Stimulated activated CD8-positive, alpha-beta memory T cell treated with anti-CD3 and anti-CD28 coated beads, Interleukin-4, amount 100 ng/mL, for 1 hour (primary cell): ENCODE results near the gene CHSY1.
"Not testable (repeated sequence)": the region's sequence is repeated elsewhere in the genome, so short reads cannot be mapped to it uniquely, and the experiment has no call there.

Experiments used
- DNase-seq, 2 donors: peaks; one replicate each; pipeline ENCODE4 v3.0.0-alpha.2; 2020; ENCODE audit warnings: low read depth in 2 of 2, low spot score in 1 of 2

The CHSY1 gene, protein sequence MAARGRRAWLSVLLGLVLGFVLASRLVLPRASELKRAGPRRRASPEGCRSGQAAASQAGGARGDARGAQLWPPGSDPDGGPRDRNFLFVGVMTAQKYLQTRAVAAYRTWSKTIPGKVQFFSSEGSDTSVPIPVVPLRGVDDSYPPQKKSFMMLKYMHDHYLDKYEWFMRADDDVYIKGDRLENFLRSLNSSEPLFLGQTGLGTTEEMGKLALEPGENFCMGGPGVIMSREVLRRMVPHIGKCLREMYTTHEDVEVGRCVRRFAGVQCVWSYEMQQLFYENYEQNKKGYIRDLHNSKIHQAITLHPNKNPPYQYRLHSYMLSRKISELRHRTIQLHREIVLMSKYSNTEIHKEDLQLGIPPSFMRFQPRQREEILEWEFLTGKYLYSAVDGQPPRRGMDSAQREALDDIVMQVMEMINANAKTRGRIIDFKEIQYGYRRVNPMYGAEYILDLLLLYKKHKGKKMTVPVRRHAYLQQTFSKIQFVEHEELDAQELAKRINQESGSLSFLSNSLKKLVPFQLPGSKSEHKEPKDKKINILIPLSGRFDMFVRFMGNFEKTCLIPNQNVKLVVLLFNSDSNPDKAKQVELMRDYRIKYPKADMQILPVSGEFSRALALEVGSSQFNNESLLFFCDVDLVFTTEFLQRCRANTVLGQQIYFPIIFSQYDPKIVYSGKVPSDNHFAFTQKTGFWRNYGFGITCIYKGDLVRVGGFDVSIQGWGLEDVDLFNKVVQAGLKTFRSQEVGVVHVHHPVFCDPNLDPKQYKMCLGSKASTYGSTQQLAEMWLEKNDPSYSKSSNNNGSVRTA

DNA sequence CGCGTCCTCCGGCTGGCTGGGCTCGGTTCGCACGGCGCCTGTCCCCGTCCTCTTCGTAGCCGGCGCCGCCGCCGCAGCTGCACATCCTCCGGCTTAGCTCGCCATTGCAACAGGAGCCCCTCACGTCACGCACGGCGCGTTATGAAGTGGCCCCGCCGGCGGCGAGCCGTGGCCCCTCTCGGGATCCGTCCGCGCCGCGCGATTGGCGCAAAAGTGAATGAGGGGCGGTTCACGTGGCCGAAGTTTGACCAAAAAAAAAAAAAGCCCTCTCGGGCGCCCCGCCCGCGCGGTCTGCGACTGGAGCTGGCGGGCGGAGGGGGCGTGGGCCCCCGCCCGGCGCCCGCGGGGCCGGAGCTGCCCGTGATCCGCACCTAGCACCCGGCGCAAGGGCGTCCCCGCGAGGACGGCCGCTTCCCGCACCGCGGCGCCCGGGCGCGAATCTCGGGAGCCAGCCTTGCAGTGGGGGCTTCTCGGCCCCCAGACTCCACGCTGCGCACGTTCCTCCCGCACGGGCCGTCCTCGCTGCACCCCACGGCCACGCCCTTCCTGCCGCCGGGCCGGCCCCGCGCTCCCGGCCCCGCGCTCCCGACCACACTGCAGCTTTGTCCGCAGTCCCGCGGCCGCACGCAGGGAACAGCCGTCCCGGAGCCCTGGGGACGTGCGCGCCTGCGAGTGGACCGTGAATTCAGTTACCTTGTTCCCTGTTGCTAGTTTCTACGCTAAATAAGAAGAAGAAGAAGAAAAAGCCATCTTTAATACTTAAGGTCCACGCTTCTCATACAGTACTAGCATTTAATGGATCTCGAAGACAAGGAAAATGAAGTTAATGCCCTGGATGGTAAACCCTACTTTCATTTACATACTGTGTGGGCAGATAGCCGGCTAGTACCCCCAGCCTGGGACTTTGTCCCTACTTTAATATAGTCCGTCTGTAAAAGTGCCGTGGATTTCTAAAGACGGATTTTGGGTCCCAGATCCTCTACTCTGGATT is at the start of gene CHSY1:
TSS of gene CHSY1 (minus strand) at position 219 of the 991 bp plus-strand sequence. CDS start 592 bp downstream, outside the sequence.
- DNase-seq, result peak; percentile 68 to 73

DNA sequence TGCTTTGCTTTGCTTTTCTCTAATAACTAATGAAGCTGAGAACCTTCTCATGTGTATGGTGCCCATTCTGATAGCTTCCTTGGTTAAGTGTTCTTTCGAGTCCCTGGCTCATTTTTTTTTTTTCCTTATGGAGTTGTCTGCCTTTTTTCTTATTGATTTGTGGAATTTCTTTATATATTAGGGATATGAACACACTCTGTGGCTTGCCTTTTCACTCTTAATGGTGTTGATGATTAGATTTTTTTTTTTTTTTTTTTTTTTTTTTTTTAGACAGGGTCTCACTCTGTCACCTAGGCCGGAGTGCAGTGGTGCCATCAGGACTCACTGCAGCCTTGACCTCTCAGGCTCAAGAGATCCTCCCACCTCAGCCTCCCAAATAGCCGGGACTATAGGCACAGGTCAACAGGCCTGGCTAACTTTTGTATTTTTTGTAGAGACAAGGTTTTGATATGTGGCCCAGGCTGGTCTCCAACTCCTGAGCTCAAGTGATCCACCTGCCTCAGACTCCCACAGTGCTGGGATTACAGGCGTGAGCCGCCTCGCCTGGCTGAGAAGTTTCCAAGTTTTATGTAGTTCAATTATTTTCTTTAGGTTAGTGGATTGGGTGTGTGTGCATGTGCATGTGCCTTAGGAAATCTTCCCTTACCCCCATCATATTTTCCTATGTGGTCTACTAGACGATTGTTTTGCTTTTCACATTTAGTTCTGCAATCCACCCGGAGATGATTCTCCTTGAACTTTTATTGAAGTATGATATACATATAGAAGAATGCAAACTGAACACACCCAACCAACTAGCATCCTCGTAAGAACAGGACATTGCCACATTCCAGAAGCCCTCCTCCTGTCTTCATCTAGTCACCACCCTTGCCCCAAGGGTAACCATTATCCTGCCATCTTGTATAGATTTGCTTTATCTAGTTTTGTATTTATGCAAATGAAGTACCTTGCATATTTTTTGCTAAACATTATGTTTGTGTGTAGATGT is 44.9 kb upstream of the CHSY1 start:
- DNase-seq, result no peak

DNA sequence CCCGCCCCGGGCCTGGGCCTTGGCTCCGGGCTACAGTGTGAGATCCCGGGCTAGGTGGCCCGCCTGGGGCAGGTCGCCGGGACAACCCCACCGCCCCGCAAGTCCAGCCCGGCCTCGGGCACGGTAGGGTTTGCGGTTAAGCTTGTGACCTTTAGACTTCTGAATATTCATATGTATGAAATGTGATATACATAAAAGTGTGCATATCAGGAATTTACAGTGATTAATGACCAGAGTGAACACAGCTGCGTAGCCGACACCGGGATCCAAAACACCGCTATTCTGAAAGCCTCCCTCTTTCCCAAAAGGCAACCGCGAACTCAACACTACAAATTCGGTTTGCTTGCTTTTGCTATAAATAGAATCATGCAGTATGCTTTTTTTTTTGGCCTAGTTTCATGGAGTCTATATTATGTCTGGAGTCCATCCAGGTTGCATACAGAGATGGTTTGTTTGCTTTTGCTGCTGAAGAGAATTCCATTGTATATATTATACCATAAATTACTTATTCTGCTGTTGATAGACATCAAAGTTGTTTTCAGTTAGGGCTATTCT is 43.8 kb upstream of the CHSY1 start:
- DNase-seq, result no peak

DNA sequence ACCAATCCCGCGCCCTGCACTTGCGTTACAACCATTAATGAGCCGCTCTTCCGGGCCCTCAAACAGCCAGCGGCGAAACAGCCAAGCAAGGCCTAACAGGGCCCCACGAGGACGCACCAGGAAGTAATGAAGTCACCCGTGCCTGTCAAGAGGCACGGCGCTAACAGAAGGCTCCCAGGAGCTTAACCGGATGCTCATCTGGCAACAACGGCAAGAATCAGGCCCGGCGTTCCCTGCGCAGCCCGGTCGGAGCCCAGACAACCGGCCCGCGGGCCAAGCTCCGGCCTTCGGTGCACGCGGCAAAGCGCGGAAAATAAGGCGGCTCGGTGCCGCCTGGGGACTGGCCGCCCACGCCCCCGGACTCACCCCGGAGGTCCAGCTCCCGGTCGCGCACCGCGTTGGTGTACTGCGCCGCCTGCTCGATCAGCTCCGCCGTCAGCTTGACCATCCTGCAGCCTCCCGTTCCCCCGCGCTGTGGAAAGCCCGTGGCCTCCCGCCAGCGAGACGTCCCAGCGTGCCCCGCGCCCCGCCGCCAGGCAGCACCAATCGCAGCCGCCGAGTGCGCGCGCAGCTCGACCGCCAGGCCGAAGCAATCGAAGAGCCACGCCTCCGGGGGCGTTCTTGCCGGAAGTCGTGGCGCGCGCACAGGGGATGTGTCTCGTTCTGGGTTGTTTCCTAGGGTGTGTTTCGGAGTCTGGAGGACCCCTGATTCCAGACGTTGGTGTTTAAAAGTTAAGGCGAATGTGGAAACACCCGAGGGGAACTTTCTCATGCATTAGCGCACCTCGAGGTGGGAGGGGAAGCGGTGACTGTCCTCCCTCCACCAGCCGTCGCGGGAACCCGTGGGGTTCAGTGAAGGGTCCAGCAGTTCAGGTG is 43.1 kb upstream of the CHSY1 start, which contains the start of gene SNRPA1:
TSS of gene SNRPA1 (minus strand) at position 518 of the 876 bp plus-strand sequence. CDS start at position 448, 70 bp downstream.
- peak; percentile 93 to 96 for DNase-seq

DNA sequence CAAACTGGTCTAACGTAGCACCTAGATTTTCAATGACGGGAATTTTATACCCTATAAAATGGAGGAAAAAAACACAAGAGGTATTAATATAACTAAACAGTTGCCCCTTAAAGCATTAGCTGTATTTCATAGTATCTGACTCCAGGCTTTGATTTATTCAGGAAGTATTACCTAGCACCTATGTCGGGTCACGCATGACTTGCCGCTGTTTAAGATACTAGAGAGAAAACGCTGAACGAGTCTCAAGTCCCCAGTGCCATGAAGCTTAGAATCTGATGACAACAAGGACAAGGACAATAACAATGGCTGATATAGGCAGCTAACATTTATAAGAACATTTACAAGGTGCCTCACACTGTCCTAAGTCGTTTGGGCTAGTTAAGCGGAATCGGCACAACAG is 41.3 kb upstream of the CHSY1 start:
- no peak for DNase-seq

DNA sequence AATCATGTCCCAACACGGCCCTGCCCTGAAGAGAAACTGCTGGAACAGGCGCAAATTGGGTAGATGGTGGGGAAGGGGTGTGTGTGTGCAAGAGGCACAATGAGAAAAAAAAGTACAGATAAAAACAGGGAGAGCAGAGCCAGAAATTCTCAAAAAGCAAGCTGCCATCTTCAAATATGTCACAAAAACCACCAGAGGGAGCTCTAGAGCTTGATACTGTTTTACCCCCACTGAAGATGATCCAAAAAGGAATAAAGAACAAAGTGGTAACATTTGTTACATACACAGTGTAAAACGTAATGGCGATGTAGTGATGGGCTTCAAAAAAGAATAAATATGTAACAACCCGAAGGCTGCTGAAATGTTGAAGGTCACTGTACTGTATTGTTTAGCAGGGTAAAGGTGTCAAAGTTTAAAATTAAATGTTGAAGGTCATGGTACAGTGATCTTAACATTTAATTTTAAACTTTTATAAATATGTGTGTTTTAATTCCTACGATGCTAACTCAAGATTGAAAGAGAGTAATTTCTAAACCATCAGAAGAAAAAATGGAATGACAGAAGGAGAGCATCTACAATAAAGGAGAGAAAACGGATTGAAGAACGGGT is 37.2 kb upstream of the CHSY1 start:
- DNase-seq, result no peak

DNA sequence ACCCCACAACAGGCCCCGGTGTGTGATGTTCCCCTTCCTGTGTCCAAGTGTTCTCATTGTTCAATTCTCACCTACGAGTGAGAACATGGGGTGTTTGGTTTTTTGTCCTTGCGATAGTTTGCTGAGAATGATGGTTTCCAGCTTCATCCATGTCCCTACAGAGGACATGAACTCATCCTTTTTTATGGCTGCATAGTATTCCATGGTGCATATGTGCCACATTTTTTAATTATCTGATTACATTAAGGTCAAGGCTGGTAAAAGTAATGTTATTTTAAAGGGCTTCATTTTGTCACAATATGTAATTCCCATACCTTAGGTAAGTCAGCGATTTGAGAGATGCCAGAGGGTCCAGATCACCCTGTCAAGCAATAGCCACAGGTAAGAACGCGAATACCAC is 35.5 kb upstream of the CHSY1 start:
- DNase-seq, result not testable (repeated sequence)

DNA sequence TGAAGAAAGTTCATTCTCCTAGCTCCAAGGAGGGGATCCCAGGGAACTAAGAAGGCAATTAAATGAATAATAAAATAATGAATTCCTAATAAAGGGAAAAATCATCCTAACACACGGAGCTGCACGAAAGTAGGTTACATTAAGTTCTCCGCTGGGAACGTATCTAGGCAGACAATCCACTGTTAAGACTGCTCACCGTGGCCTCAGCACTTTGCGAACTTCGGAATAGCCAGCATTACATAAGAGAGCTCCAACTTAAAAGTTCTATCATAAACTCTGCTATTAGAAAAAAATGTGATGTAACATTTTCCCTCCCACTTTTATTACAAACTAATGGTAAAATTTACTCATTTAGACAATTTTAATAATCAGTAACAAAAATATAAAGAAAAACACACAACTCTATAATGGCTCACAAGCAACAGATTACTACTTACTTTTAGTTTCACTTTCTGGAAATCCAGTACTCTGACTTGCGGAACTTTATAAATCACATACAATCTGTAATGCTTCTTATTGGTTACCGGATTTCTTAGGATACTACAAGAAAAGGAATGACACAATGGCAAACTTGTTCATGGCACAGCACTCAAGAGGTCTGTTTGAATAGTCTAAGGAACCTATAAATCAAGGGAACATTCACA is 34.7 kb upstream of the CHSY1 start:
- DNase-seq, result no peak

DNA sequence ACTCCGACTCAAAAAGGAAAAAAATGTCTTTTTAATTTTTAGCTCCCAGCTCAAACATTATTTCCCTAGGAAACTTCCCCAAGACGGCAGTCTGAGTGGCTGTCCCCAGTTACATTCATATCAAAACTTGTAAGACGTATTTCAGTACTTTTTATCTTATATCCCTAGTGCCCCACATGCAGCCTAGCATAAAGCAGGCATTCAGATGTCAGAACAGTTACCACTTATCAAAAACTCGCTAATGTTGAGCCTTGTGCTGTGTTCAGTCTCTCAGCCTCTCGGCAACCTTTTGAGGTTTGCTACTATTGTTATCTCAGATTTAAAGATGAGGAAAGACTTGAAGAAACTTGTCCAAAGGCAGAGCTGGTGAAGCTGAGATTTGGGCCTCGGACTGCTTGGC is 32.1 kb upstream of the CHSY1 start:
- DNase-seq, result no peak

DNA sequence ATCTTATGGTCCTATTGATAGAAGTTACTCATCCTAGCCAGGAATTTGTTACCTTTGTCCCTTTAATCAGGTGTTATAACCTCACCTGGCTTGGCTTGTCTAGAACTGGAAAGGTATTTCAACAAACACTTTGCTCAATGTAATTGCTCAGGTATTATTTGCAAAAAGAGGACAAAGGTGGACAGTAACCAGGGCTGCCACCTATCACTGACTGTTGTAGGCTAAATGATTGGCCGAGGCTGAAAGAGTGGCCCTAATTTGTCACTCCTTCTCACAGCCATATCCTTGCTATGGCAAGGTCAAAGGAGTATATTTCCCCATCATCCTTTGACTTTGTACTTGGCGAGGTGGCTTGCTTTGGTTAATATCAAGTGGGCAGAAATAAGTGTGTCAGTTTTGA is 28.2 kb upstream of the CHSY1 start:
- DNase-seq, result no peak

DNA sequence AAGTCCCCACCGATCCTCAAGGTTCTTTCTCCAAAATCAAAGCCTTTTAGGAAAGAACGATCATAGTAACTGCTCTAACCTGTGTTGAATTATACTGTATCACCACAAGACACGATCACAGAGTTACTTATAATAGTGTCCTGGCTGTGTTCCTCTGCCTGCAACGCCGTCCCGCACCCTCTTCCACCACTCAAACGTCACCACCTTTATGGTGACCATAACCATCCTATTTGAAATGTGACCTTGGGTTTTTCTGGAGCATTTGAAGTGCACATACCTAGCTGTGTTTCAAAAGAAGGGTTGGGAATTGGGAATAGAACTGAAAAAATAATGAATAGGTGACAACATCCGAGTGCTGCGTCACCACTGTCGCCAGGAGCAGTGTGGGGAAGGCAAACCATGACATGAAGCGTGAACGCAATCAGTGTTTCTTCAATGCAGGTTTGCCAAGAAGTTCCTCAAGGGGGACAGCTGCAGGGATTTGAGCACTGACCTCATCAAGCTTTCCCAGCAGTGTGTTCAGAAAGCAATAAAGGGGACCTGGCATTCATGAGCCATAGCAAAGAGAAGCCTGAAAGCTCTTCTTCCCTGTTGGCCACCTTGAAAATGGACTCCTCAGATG is 26.2 kb upstream of the CHSY1 start:
- no peak for DNase-seq

DNA sequence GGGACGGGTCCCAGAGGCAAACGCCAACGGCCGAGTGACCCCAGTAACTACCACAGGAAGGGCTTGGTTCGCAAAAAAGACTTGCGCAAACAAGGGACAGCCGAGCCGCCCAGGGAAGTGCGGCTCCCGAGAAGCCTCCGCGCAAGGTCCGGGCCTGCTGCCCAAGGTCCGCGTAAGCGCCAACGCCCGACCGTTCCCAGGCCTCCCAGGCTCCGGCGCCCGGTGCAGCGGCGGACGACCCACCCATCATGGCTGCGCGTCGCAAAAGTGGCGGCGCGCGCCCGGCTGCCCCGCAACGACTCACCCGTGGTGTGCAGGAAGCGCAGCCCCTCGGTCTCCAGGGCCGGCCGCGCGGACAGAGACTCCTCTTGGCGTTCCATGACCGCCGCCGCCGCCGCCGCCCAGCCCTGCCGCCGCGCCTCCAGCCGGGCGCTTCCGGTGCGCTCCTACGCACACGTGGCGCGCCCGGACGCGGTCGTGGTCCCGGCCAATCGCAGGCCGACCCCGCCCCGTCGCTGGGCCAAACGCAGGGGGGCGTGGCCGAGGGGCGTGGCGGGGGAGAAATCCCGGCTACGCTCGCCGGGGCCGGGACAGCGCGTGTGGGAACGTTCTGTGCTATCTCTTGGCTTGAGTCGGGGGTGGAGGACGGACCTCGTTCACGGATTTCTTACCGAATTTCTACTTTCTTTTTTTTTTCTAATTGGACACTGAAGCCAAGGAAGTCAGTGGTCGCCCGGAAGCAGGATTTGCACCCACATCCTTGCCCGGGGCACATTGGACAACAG is 25.4 kb upstream of the CHSY1 start, which contains the start of gene SELENOS:
TSS of gene SELENOS (minus strand) at position 448 of the 785 bp plus-strand sequence. CDS start at position 380, 68 bp downstream.
- peak; percentile 75 to 80 for DNase-seq

DNA sequence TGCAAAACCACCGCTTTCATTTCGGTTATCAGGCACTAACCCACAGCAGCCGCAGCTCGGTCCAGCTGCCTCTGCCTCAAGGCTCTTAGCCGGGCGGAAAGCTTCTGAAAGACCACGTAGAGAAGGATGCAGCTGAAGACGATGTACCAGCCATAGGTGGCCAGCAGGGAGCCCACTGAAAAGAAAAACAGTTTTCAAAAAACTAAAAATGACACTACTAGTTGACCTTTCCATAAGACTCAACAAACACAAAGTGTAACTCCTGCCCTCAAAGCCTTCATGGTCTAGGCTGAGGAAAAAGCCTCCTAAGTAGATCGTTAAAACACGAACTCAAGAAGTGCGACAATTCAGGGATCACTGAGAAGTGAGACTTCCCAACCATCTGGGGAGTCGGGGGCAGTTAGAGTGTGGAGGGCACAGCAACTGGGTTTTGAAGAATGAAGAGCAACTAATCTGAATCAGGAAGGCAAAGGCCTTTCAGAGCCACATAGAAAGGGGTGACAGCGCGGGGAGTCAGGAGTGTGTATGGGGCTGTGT is 24.7 kb upstream of the CHSY1 start:
- no peak for DNase-seq

DNA sequence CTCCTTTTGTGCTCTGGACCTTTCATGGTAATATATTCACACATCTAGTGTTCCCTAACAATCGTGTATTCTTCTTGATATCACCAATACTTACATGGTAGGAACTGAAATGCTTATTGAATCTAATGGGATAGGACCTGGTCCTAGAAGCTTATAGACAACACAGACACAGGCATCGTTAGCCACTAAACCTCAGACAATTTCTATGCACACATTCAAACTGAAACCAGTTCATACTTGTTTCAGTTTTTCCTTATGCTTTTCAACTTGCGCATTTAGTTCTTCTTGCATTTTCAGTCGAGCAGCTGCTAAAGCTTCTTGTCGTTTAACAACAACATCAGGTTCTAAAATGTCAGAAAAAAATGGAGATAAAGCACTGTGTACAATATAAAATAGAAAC is 23.2 kb upstream of the CHSY1 start:
- DNase-seq, result no peak

DNA sequence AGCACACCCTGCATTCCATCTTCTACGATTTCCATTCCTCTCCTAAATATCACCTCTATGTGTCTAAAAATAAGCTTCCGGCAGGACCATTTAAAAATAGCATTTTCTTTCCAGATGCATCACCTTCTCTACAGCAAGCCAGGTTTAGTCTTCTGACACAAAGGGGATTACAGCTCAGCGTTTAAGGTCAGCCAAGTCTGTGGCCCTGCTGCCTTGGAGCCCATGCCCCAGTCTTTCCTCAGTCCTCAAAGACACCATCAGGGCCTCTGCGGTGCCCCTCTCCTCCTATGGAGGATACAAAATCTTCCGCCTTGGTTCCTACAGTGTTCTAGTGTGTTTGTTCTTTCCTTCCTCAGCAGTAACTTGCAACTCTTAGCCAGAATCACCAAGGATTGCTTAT is 21.7 kb upstream of the CHSY1 start:
- DNase-seq, result no peak

DNA sequence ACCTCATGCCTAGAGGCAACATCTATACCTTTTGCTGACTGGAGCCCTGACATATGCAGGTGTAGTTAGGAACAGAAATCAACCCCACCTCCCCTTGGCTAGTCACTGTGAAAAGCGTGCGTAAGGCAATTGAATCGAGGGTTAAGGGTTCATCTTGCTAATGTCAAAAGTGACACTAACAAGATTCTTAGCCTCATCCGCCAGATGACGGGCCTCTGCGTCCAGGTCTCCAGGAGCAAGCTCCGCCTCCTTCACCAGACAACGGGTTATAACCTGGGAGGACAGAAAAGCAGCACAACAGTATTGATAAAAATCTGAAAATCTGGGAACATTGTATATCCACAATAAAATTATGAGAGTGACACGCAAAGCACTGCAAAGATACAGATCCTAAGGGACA is 20.7 kb upstream of the CHSY1 start:
- DNase-seq, result no peak
